BE2C (cell line): ENCODE measurements around the gene RET. TPM values are rescaled to one million over a fixed set of nuclear protein-coding genes. Genes with fewer than 3 reads are reported as not detected.

Experiments used
- DNase-seq: peaks from one replicate; pipeline ENCODE4 v3.0.0-alpha.2; 2020
- H3K27me3 ChIP-seq: fragments of 250-450 bp; sonication (Bioruptor Pico); 2 replicates; pipeline ENCODE4 v1.5.1; 2020; ENCODE audit warnings: mild to moderate bottlenecking
- H3K36me3 ChIP-seq: fragments of 250-450 bp; sonication (Bioruptor Pico); 2 replicates; pipeline ENCODE4 v1.5.1; 2020; ENCODE audit warnings: mild to moderate bottlenecking
- H3K4me1 ChIP-seq: fragments of 250-450 bp; sonication (Bioruptor Pico); 2 replicates; pipeline ENCODE4 v1.5.1; 2020
- H3K4me3 ChIP-seq: 2 replicates; pipeline ENCODE4 v1.5.1; 2011; ENCODE audit warnings: low read depth, low read length
- H3K9me3 ChIP-seq: fragments of 250-450 bp; sonication (Bioruptor Pico); 2 replicates; pipeline ENCODE4 v1.5.1; 2020
- CTCF ChIP-seq: IDR thresholded peaks from 2 replicates; pipeline ENCODE4 v1.5.1; 2012; ENCODE audit warnings: mild to moderate bottlenecking, low read depth, low read length
- polyA plus RNA-seq: library from polyadenylated mRNA; unstranded; fragments of >200 nt; gene quantifications from one replicate; pipeline ENCODE4 v1.2.1, GENCODE V29; 2012; ENCODE audit warnings: low read depth, missing spikeins; ENCODE audit not compliant: insufficient read length, insufficient read depth

Gene RET
- polyA plus RNA-seq: 310 TPM

- H3K9me3 ChIP-seq: no peaks in the 10 kb centered on the region
- peaks cover 28% of the 10 kb centered on the region for H3K4me1 ChIP-seq
- H3K4me3 ChIP-seq: peak within 1 kb of the TSS; percentile 91
- TF ChIP-seq CTCF: no peak
- peak; percentile 88 for DNase-seq
- H3K27me3 ChIP-seq: no peaks in the 10 kb centered on the region
- peaks cover 42% of the 10 kb centered on the region for H3K36me3 ChIP-seq
Measured at GRCh38 chr10:43076876-43077420, at the start of gene RET. Gene RET, plus strand, starts transcription at chr10:43077069. Its CDS starts 190 bp downstream, at chr10:43077259.

GRCh38 chr10:43027331-43027955 is 49.4 kb upstream of the RET start:
- H3K9me3 ChIP-seq: peaks cover 5% of the 10 kb centered on the region; the same call in 1 of the 2 replicates
- H3K27me3 ChIP-seq: no peaks in the 10 kb centered on the region
- H3K4me3 ChIP-seq: no peak overlapping the region
- no peaks in the 10 kb centered on the region for H3K36me3 ChIP-seq
- peaks cover 1% of the 10 kb centered on the region; the same call in 1 of the 2 replicates for H3K4me1 ChIP-seq
- no peak for TF ChIP-seq CTCF
- no peak for DNase-seq

- TF ChIP-seq CTCF: no peak
- Histone ChIP-seq H3K27me3 (no peaks in the 10 kb centered on the region), H3K4me1 (no peaks in the 10 kb centered on the region), H3K36me3 (no peaks in the 10 kb centered on the region), H3K9me3 (peaks cover 5% of the 10 kb centered on the region; the same call in 1 of the 2 replicates), H3K4me3 (no peak overlapping the region)
- DNase-seq: no peak
Measured at GRCh38 chr10:43028143-43028542, 48.7 kb upstream of the RET start.

- no peak for TF ChIP-seq CTCF
- DNase-seq: no peak
- Histone ChIP-seq H3K27me3 (no peaks in the 10 kb centered on the region), H3K36me3 (no peaks in the 10 kb centered on the region), H3K4me1 (no peaks in the 10 kb centered on the region), H3K9me3 (peaks cover 5% of the 10 kb centered on the region; the same call in 1 of the 2 replicates), H3K4me3 (no peak overlapping the region)
Measured at GRCh38 chr10:43029043-43029442, 47.8 kb upstream of the RET start.

GRCh38 chr10:43032613-43033012 is 44.3 kb upstream of the RET start:
- H3K4me1 ChIP-seq: no peaks in the 10 kb centered on the region
- H3K4me3 ChIP-seq: no peak overlapping the region
- peaks cover 5% of the 10 kb centered on the region; the same call in 1 of the 2 replicates for H3K9me3 ChIP-seq
- no peaks in the 10 kb centered on the region for H3K27me3 ChIP-seq
- H3K36me3 ChIP-seq: no peaks in the 10 kb centered on the region
- no peak for DNase-seq
- no peak for TF ChIP-seq CTCF

GRCh38 chr10:43035800-43036199 is 41.1 kb upstream of the RET start:
- no peak for DNase-seq
- Histone ChIP-seq H3K36me3 (no peaks in the 10 kb centered on the region), H3K9me3 (peaks cover 2% of the 10 kb centered on the region; the same call in 1 of the 2 replicates), H3K4me1 (peaks cover 15% of the 10 kb centered on the region), H3K4me3 (no peak overlapping the region), H3K27me3 (no peaks in the 10 kb centered on the region)
- TF ChIP-seq CTCF: no peak
